GM18508 (cell line): Measurements from ENCODE around the gene DPP10.
"Not testable (repeated sequence)": the region's sequence is repeated elsewhere in the genome, so short reads cannot be mapped to it uniquely, and the experiment has no call there.

ENCODE experiments used
- ATAC-seq: cut with Tn5 transposase; IDR thresholded peaks from one replicate; pipeline ENCODE4 v1.9.1; 2021; ENCODE audit warnings: moderate number of reproducible peaks; ENCODE audit not compliant: insufficient read depth, unreplicated experiment

Gene DPP10

DNA sequence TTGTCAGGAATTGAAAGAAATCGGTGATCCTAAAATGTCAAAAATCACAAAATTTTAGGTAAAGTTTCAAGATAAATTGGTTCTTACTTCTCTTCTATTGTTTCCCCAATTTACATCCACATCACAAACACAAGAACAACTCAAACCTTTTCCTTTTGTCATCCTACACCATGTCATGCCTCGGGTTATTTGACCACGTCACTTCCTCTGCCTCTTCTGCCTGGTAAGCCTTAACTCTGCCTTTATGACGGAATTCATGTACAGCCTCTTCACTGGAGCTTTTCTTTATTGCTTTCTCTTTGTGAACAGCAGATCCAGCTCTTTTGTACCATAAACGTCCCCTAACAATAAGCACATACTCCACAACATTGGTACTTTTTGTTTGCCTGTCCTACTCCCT lies 258.0 kb downstream of the DPP10 start:
- no peak for ATAC-seq

- no peak for ATAC-seq
These were observed 267.8 kb downstream of the DPP10 start for GRCh38 chr2:114709936-114710850.

GRCh38 chr2:114714313-114714712 lies 271.9 kb downstream of the DPP10 start:
- ATAC-seq: no peak

GRCh38 chr2:114717049-114717448 lies 274.6 kb downstream of the DPP10 start:
- ATAC-seq: no peak

GRCh38 chr2:114724454-114724853 lies 282.0 kb downstream of the DPP10 start:
- no peak for ATAC-seq

DNA sequence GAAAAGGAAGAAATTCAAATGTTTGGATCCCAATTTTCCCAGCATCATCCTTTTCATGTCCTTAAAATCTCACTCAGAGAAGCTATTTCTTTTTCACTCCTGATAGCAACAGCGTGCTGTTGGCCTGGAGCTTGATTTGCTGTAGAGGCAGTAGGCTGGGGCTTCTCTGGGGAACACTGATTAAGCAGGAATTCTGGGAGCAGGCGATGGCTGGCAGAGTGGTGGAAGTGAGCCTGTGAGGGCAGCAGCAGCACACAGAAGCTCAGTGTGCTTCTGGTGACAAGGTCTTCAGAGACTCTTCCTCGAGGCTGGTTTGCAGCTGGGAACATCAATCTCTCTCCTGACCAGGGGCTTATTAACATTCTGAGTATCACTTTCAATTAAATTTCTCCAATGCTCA lies 284.6 kb downstream of the DPP10 start:
- no peak for ATAC-seq

DNA sequence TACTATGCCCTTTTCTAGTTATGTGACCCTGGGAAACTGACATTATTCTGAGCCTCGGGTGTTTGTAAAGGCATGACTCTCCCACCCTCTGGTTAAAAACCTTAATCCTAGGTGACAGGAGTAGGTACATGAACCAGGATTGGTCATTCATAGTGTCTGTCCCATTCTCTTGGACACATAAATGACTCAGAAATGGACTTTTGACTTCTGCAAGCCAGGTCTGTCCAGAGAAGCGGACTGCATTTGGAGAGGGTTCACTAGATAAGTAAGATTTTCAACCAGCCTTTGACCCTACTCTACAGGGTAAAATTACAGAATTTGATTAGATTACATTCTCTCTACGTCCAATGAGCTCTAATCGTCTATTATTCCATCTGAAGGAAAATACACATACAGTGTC lies 285.9 kb downstream of the DPP10 start:
- ATAC-seq: no peak

DNA sequence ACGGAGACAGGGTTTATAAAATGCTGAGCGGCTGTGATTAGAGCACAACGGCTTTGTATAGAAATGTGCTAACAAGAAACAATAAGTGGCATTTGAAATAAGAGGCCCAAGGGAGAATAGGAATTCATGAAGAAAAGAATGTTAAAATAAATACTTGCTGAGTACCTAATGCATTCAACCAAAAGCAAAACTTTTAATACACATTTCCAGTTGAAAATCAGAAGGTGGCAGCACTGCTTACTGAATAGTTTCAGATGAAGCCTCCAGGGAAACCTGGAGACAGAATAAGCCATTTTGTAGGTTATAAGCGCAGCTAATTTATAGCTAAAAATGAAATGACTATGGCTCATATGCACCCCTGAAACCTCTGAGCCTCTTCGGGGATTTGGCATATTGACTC lies 286.6 kb downstream of the DPP10 start:
- no peak for ATAC-seq

- no peak for ATAC-seq
These were observed 292.7 kb downstream of the DPP10 start for GRCh38 chr2:114735126-114735525.

GRCh38 chr2:114742245-114742644 lies 299.8 kb downstream of the DPP10 start:
- ATAC-seq: no peak

GRCh38 chr2:114745700-114746099 lies 303.3 kb downstream of the DPP10 start:
- no peak for ATAC-seq

- ATAC-seq: not testable (repeated sequence)
These were observed 305.7 kb downstream of the DPP10 start for GRCh38 chr2:114748175-114748574.

DNA sequence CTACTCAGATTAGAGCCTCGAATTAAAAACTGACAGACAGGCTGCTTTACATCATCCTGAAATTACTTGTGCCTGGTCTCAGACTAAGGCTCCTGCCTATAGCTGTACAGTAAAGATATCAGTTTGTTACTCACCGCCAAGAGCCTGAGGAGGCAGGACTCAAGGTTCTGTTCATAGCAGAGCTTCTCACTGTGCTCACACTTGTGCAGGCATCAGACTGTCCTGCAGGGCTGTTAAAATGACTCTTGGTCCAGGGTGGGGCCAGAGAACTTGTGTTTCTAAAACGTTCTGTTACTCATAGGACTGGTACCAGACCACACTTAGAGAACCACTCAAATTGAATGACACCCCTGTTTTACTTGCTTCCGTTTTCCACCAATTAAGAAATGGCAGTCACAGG lies 310.0 kb downstream of the DPP10 start:
- ATAC-seq: no peak

GRCh38 chr2:114753145-114753544 lies 310.7 kb downstream of the DPP10 start:
- no peak for ATAC-seq

DNA sequence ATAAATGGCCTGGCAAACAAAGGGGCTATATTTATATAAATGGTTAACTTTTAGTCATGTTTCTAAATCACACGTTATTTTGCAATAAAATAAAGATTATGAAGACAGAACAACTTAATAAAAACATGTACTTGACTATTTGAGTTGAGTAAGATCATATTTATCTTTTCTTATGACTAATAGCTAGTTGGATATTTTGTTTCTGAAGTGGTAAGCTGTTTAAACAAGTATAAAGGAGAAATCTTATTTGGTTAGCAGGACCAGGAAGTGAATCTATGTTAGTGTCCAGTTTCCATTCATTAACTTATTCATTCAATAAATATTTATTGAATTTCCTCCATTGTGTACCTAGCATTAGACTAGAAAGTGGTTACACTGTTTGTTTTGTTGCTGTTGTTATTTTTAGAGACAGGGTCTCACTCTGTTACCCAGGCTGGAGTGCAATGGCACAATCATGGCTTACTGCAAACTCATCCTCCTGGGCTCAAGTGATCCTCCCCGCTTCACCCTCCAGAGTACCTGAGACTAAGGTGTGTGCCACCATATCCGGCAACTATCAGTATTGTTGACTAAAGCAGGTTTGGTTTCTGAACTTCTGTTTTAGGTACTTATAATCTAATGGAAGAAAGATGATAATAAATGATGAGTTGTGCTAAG lies 312.6 kb downstream of the DPP10 start:
- ATAC-seq: no peak

DNA sequence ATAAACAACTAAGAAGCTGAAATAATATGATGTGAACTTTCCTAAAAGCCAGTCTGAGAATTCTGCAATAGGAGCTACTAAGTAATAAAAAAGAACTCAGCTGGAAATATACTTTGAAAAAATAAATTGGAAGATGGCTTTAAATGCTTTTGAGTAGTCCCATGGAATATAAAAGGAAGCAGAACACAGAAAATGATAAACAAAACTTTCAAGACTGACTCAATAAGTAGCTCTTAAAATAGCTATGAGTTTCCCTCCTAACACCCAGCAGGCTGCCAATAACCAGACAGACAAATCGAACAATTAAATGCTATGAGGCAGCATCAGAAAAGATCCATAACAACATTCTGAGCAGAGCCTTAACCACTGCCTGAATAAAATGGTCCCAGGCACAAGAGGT lies 319.9 kb downstream of the DPP10 start:
- no peak for ATAC-seq

DNA sequence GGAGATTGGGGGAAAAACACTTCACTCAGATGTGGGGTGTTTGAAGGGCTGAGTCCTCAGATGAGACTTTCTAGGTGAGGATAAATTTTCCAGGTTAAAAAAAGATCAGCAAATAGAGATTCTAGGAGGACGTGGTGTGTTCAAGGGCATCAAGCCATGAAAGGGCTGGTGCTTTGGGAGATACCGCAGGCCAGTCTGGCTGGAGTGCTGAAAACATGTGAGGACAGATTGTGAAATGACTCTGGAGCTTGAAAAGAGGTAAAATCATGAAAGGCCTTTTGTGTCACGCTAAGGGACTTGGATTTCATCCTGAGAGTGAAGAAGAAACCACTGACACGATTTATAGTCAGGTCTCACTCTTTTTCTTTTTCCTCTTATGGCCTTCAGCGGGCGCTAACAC lies 320.5 kb downstream of the DPP10 start:
- no peak for ATAC-seq

DNA sequence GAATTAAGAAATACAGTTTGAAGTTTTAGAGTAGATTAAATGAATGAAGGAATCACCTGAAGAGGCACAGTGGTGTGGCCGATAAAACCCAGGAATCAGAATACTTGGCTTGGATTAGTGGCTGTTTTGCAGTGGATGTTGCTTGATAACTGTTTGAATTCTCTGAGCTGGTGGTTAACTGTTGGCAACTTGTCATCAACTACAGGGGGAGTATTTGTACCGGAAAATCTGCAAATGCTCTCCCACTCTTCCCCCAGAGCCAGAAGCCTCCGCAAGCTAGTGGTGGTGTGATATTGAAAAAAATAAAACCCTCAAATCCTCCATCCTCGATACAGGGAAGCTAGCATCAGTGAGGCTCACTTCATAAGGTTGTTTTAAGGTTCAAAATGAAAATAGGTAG lies 326.7 kb downstream of the DPP10 start:
- no peak for ATAC-seq

GRCh38 chr2:114769991-114770390 lies 327.6 kb downstream of the DPP10 start:
- no peak for ATAC-seq

GRCh38 chr2:114784046-114784445 lies 341.6 kb downstream of the DPP10 start:
- ATAC-seq: no peak

- no peak for ATAC-seq
These were observed 342.6 kb downstream of the DPP10 start for GRCh38 chr2:114784890-114785583.
